ENCODE results near the gene ALCAM.

- no peak for TF ChIP-seq POLR2AphosphoS5 (IDR thresholded peaks at IDR 0.05; ENCODE audit: low read depth, low read length)
- no peak for TF ChIP-seq EP300 (IDR thresholded peaks at IDR 0.05; ENCODE audit: borderline replicate concordance in 1 of 2, low read depth in 2 of 2, low read length in 2 of 2)
- TF ChIP-seq SP2 (IDR thresholded peaks at IDR 0.05; ENCODE audit: low read length) = no peak
- no peak for TF ChIP-seq BRCA1 (IDR thresholded peaks at IDR 0.05; ENCODE audit: low read depth, low read length)
- no peak for TF ChIP-seq CTCF (IDR thresholded peaks at IDR 0.05; ENCODE audit: control extremely low read depth in 1 of 3, insufficient read depth in 1 of 3, low read depth in 1 of 3, low read length in 3 of 3)
- no peak for TF ChIP-seq JUN (IDR thresholded peaks at IDR 0.05; ENCODE audit: low read depth, low read length)
- TF ChIP-seq TEAD4 (IDR thresholded peaks at IDR 0.05; ENCODE audit: low read depth, low read length) = no peak
Measured at GRCh38 chr3:105532251-105532650, 165.5 kb downstream of the ALCAM start.

Data from H1 (cell line).